Prostate gland (tissue), 2 donors: ENCODE measurements around the gene NAALADL2. TPM values are rescaled to one million over a fixed set of nuclear protein-coding genes. Genes with fewer than 3 reads are reported as not detected.

Experiments
- DNase-seq: peaks from one replicate; pipeline ENCODE4 v3.0.0-alpha.2; 2019; ENCODE audit warnings: low spot score
- H3K27ac ChIP-seq, 2 donors: fragments of 200-600 bp; sonication (generic); 2 replicates each; pipeline ENCODE4 v1.5.1; 2017 to 2019
- H3K27me3 ChIP-seq: fragments of 200-600 bp; sonication (generic); replicated peaks from 2 replicates; pipeline ENCODE4 v1.5.1; 2019; ENCODE audit not compliant: insufficient read depth
- H3K36me3 ChIP-seq, 2 donors: fragments of 200-600 bp; sonication (generic); 1 replicate in 1 of 2; 2 replicates in 1 of 2; pipeline versions ENCODE4 v1.5.1 to v1.8.1; 2017 to 2019
- H3K4me1 ChIP-seq: fragments of 200-600 bp; sonication (generic); replicated peaks from 2 replicates; pipeline ENCODE4 v1.5.1; 2019
- H3K4me3 ChIP-seq, 2 donors: fragments of 200-600 bp; sonication (generic); 2 replicates each; pipeline ENCODE4 v1.5.1; 2017 to 2019
- H3K9me3 ChIP-seq: fragments of 200-600 bp; sonication (generic); 2 replicates; pipeline ENCODE4 v1.5.1; 2017
- CTCF ChIP-seq, 4 experiments: fragments of 200-600 bp in 2 of 4; fragments of 450-650 bp in 2 of 4; sonication (generic) in 2 of 4; IDR thresholded peaks; 1 replicate in 3 of 4; 2 replicates in 1 of 4; pipeline ENCODE4 v1.5.1; 2016 to 2019; ENCODE audit warnings: antibody characterized with exemption in 4 of 4, mild to moderate bottlenecking in 2 of 4, moderate library complexity in 2 of 4
- POLR2A ChIP-seq: fragments of 450-650 bp; IDR thresholded peaks from one replicate; pipeline ENCODE4 v1.6.1; 2016; ENCODE audit warnings: antibody characterized with exemption, mild to moderate bottlenecking
- POLR2AphosphoS5 ChIP-seq: sonication (generic); formaldehyde crosslinking; IDR thresholded peaks from one replicate; pipeline ENCODE4 v1.6.1; 2017; ENCODE audit warnings: antibody characterized with exemption
- WGBS: methylation state at CpG from one replicate; pipeline ENCODE4 v1.1.5; 2018; 5-methylcytosine and 5-hydroxymethylcytosine counted together
- intact Hi-C: fragments of 100-400 bp; cut with DNase I; formaldehyde crosslinking; loops from one replicate; pipeline ENCODE4 v1.14.2; 2022
- total RNA-seq, 2 donors: library from RNA; depleted of rRNA; stranded (reverse); fragments of >200 nt; gene quantifications; one replicate each; pipeline ENCODE4 v1.1.0, GENCODE V29; 2016

Gene NAALADL2
- total RNA-seq, 2 donors from 2014 or later: 12.2 to 20.2 TPM

GRCh38 chr3:174883881-174884675, 24.9 kb downstream of the NAALADL2 start:
- 96% methylated on average over 6 of the region's 6 CpGs for WGBS
- Histone ChIP-seq H3K4me3 (no peak overlapping the region), H3K27ac (no peak overlapping the region), H3K9me3 (no peaks in the 10 kb centered on the region), H3K27me3 (no peaks in the 10 kb centered on the region), H3K36me3 (no peaks in the 10 kb centered on the region), H3K4me1 (no peaks in the 10 kb centered on the region)
- no peak for DNase-seq
- intact Hi-C loops: no loop called here
- TF ChIP-seq POLR2AphosphoS5 (no peak), CTCF (IDR thresholded peaks at IDR 0.05) (no peak), POLR2A (no peak)

GRCh38 chr3:174884776-174885568, 25.8 kb downstream of the NAALADL2 start:
- Histone ChIP-seq H3K9me3 (no peaks in the 10 kb centered on the region), H3K36me3 (no peaks in the 10 kb centered on the region), H3K4me1 (no peaks in the 10 kb centered on the region), H3K27me3 (no peaks in the 10 kb centered on the region), H3K27ac (no peak overlapping the region), H3K4me3 (no peak overlapping the region)
- WGBS: 84% methylated on average over 7 of the region's 7 CpGs
- TF ChIP-seq POLR2AphosphoS5: no peak
- TF ChIP-seq POLR2A: no peak
- TF ChIP-seq CTCF (IDR thresholded peaks at IDR 0.05): no peak
- DNase-seq: no peak
- intact Hi-C loops: no loop called here

- Histone ChIP-seq H3K27ac (no peak overlapping the region), H3K4me1 (no peaks in the 10 kb centered on the region), H3K27me3 (no peaks in the 10 kb centered on the region), H3K4me3 (no peak overlapping the region), H3K9me3 (no peaks in the 10 kb centered on the region), H3K36me3 (no peaks in the 10 kb centered on the region)
- intact Hi-C loops: no loop called here
- 72% methylated on average over 6 of the region's 6 CpGs for whole genome bisulfite sequencing
- TF ChIP-seq POLR2A (no peak), CTCF (IDR thresholded peaks at IDR 0.05) (no peak), POLR2AphosphoS5 (no peak)
- no peak for DNase-seq
Measured at GRCh38 chr3:174891524-174892203, 32.5 kb downstream of the NAALADL2 start.

- no peak for DNase-seq
- TF ChIP-seq POLR2A (no peak), POLR2AphosphoS5 (no peak), CTCF (IDR thresholded peaks at IDR 0.05) (no peak)
- Histone ChIP-seq H3K27ac (no peak overlapping the region), H3K4me3 (no peak overlapping the region), H3K27me3 (no peaks in the 10 kb centered on the region), H3K36me3 (no peaks in the 10 kb centered on the region), H3K4me1 (no peaks in the 10 kb centered on the region), H3K9me3 (no peaks in the 10 kb centered on the region)
- intact Hi-C loops: no loop called here
Measured at GRCh38 chr3:174907027-174907426, 47.9 kb downstream of the NAALADL2 start.
